Stimulated activated CD8-positive, alpha-beta memory T cell treated with anti-CD3 and anti-CD28 coated beads, Interleukin-12 subunit alpha, Interleukin-12 subunit beta, amount 100 ng/mL, for 4 hours (primary cell): ENCODE data around the gene SEC14L1.

Experiments used
- DNase-seq: peaks from one replicate; pipeline ENCODE4 v3.0.0-alpha.2; 2020; ENCODE audit warnings: low read depth

The SEC14L1 gene

GRCh38 chr17:77264617-77265230, 124.0 kb downstream of the SEC14L1 start:
- DNase-seq: no peak

- DNase-seq: no peak
Measured at GRCh38 chr17:77266213-77266612, 125.4 kb downstream of the SEC14L1 start.
